SU-DHL-6 (cell line): ENCODE measurements around the gene NAA60.

Experiments used
- H2AFZ ChIP-seq: fragments of 200-600 bp; sonication (generic); 2 replicates; pipeline ENCODE4 v1.6.1; 2014; ENCODE audit warnings: low read depth, mild to moderate bottlenecking, moderate library complexity, mixed read lengths, antibody characterized with exemption, low read length; ENCODE audit not compliant: severe bottlenecking
- H3F3A ChIP-seq: fragments of 200-600 bp; shearing (Covaris generic); 2 replicates; pipeline ENCODE4 v1.6.0; 2016; ENCODE audit warnings: antibody characterized with exemption, mild to moderate bottlenecking; ENCODE audit not compliant: insufficient read depth
- H3K27ac ChIP-seq: fragments of 200-600 bp; sonication (generic); 2 replicates; pipeline ENCODE4 v1.5.1; 2016; ENCODE audit warnings: low read depth, mild to moderate bottlenecking, low read length, moderate library complexity, mixed read lengths
- H3K27me3 ChIP-seq: fragments of 200-600 bp; sonication (generic), shearing (Covaris generic); 2 replicates; pipeline ENCODE4 v1.6.0; 2014; ENCODE audit warnings: mild to moderate bottlenecking, low read length
- H3K36me3 ChIP-seq: fragments of 200-600 bp; sonication (generic); 2 replicates; pipeline ENCODE4 v1.6.1; 2014; ENCODE audit warnings: mild to moderate bottlenecking, low read length, mixed read lengths
- H3K4me2 ChIP-seq: fragments of 300-600, 200-600 bp; shearing (Covaris generic), sonication (generic); 2 replicates; pipeline ENCODE4 v1.6.0; 2014; ENCODE audit warnings: low read length, low read depth, mild to moderate bottlenecking; ENCODE audit not compliant: poor library complexity, severe bottlenecking
- H3K4me3 ChIP-seq: fragments of 200-600 bp; sonication (generic); 2 replicates; pipeline ENCODE4 v1.5.1; 2014; ENCODE audit warnings: antibody characterized with exemption, low read length, mild to moderate bottlenecking, mixed read lengths; ENCODE audit not compliant: insufficient read depth, poor library complexity, severe bottlenecking
- H3K79me2 ChIP-seq: fragments of 200-600 bp; sonication (generic); 2 replicates; pipeline ENCODE4 v1.6.1; 2014; ENCODE audit warnings: mild to moderate bottlenecking, low read length, moderate library complexity; ENCODE audit not compliant: insufficient read depth
- H3K9ac ChIP-seq: fragments of 200-600 bp; sonication (generic); 2 replicates; pipeline ENCODE4 v1.7.0; 2014; ENCODE audit warnings: mild to moderate bottlenecking, low read length
- H3K9me2 ChIP-seq: fragments of 200-600 bp; sonication (generic); replicated peaks from 2 replicates; pipeline ENCODE4 v1.6.1; 2014; ENCODE audit warnings: low read length; ENCODE audit not compliant: insufficient read depth
- H3K9me3 ChIP-seq: fragments of 200-600 bp; sonication (generic); 2 replicates; pipeline ENCODE4 v1.6.1; 2014; ENCODE audit warnings: low read length, mixed read lengths; ENCODE audit not compliant: insufficient read depth
- H4K20me1 ChIP-seq: fragments of 200-600 bp; sonication (generic); 2 replicates; pipeline ENCODE4 v1.6.1; 2014; ENCODE audit warnings: low read depth, mild to moderate bottlenecking, antibody characterized with exemption, low read length, moderate library complexity, mixed read lengths
- EZH2phosphoT487 ChIP-seq: fragments of 200-600 bp; sonication (generic), shearing (Covaris generic); conservative IDR thresholded peaks from 2 replicates; pipeline ENCODE4 v1.6.1; 2018; ENCODE audit warnings: mild to moderate bottlenecking, antibody characterized with exemption, low read length, moderate library complexity, mixed read lengths
- TF ChIP-seq, protein P1 (sequence below): fragments of 200-600 bp; sonication (generic); IDR thresholded peaks from one replicate; pipeline ENCODE4 v1.5.1; 2017; ENCODE audit warnings: antibody characterized with exemption, mild to moderate bottlenecking, low read length, moderate library complexity; ENCODE audit not compliant: insufficient read depth, poor library complexity, severe bottlenecking

NAA60 gene

DNA sequence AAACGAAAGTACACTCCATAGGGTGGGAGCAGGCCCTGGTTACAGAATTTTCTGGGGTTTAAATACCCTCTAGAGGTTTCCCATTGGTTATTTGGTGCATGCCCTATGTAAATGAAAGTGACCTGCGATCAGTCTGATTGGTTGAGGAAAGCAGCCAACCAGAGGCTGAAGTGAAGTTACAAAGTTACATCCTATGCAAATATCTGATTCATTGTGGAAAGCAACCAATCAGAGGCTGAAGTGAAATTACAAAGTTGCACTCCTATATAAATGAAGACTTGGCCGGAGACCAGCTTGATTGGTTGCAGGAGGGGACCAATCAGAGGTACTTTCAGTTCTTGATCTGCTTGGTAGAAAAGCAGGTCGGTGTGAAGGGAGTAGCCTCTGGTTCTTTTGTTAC lies 24.4 kb downstream of the NAA60 start:
- Histone ChIP-seq H4K20me1 (peaks cover 4% of the 10 kb centered on the region; the same call in 1 of the 2 replicates), H3F3A (no peaks in the 10 kb centered on the region), H3K36me3 (peaks cover 8% of the 10 kb centered on the region; the same call in 1 of the 2 replicates), H3K4me2 (no peak overlapping the region), H3K4me3 (no peak overlapping the region), H3K79me2 (peaks cover 94% of the 10 kb centered on the region), H3K9me3 (peaks cover 4% of the 10 kb centered on the region; the same call in 1 of the 2 replicates), H2AFZ (no peak overlapping the region), H3K27me3 (no peaks in the 10 kb centered on the region), H3K9ac (no peak overlapping the region), H3K9me2 (no peaks in the 10 kb centered on the region), H3K27ac (no peak overlapping the region)
- TF ChIP-seq, protein P1, sequence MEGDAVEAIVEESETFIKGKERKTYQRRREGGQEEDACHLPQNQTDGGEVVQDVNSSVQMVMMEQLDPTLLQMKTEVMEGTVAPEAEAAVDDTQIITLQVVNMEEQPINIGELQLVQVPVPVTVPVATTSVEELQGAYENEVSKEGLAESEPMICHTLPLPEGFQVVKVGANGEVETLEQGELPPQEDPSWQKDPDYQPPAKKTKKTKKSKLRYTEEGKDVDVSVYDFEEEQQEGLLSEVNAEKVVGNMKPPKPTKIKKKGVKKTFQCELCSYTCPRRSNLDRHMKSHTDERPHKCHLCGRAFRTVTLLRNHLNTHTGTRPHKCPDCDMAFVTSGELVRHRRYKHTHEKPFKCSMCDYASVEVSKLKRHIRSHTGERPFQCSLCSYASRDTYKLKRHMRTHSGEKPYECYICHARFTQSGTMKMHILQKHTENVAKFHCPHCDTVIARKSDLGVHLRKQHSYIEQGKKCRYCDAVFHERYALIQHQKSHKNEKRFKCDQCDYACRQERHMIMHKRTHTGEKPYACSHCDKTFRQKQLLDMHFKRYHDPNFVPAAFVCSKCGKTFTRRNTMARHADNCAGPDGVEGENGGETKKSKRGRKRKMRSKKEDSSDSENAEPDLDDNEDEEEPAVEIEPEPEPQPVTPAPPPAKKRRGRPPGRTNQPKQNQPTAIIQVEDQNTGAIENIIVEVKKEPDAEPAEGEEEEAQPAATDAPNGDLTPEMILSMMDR: no peak
- no peak for TF ChIP-seq EZH2phosphoT487

DNA sequence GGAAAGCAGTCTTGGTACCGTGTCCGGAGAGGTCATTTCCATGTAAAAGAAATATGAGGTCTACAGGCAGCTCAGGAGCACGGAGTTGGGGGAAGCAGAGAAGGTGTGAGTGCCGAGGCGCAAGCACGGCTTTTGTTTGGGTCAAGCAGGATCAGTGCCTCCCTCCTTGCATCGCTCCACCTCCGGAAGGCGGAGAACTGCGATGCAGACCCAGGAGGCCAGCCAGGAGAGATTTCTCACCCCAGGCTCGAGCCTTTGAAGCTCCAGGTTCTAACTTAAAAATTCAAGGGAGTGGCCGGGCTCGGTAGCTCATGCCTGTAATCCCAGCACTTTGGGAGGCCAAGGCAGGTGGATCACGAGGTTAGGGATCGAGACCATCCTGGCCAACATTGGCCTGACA lies 25.0 kb downstream of the NAA60 start:
- no peak overlapping the region for H3K4me2 ChIP-seq
- no peaks in the 10 kb centered on the region for H3K27me3 ChIP-seq
- H3K9me3 ChIP-seq: peaks cover 7% of the 10 kb centered on the region; the same call in 1 of the 2 replicates
- H3K9me2 ChIP-seq: no peaks in the 10 kb centered on the region
- H3K9ac ChIP-seq: no peak overlapping the region
- H3K27ac ChIP-seq: no peak overlapping the region
- no peak overlapping the region for H3K4me3 ChIP-seq
- no peak for TF ChIP-seq EZH2phosphoT487
- TF ChIP-seq, protein P1: no peak
- H3F3A ChIP-seq: no peaks in the 10 kb centered on the region
- no peak overlapping the region for H2AFZ ChIP-seq
- H4K20me1 ChIP-seq: peaks cover 4% of the 10 kb centered on the region; the same call in 1 of the 2 replicates
- H3K79me2 ChIP-seq: peaks cover 94% of the 10 kb centered on the region
- peaks cover 10% of the 10 kb centered on the region; the same call in 1 of the 2 replicates for H3K36me3 ChIP-seq

DNA sequence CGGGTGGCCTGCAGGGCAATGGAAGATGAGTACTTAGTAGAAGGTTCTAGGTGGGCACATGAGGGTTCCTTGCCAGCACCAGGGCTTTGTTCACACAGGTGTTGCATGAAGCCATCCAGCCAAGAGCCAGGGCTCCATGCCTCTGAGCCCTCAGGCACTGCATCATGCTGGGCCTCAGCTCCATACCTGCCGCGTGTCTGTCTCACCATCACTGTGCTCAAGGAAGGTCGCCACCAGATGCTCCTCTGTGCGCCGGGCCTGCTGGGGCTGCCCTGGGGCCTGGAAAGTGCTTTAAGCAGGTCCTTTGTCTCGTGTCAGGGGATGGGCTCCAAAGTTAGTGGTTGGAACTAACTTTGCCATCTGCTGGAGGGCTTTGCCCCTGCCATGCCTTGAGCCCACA lies 26.3 kb downstream of the NAA60 start:
- Histone ChIP-seq H3K4me2 (no peak overlapping the region), H3K9ac (no peak overlapping the region), H3K79me2 (peaks cover 94% of the 10 kb centered on the region), H3K9me3 (peaks cover 7% of the 10 kb centered on the region; the same call in 1 of the 2 replicates), H3K9me2 (no peaks in the 10 kb centered on the region), H3K4me3 (no peak overlapping the region), H3K27me3 (no peaks in the 10 kb centered on the region), H4K20me1 (no peaks in the 10 kb centered on the region), H3K36me3 (peaks cover 10% of the 10 kb centered on the region; the same call in 1 of the 2 replicates), H3F3A (no peaks in the 10 kb centered on the region), H2AFZ (no peak overlapping the region), H3K27ac (no peak overlapping the region)
- TF ChIP-seq EZH2phosphoT487: no peak
- TF ChIP-seq, protein P1: no peak
